Activated CD4-positive, alpha-beta T cell treated with anti-CD3 and anti-CD28 coated beads, Interleukin-2, amount 50 U/mL, for 1 hour (primary cell): Measurements from ENCODE around the gene MRPL33.
A peak's percentile ranks its signal among the peaks of the same experiment; 100 is the strongest.
"Not testable (repeated sequence)": the region's sequence is repeated elsewhere in the genome, so short reads cannot be mapped to it uniquely, and the experiment has no call there.

ENCODE experiments used
- DNase-seq: peaks from one replicate; pipeline ENCODE4 v3.0.0-alpha.2; 2020

MRPL33 gene

GRCh38 chr2:27742571-27742970 lies 28.9 kb upstream of the MRPL33 start:
- no peak for DNase-seq

DNA sequence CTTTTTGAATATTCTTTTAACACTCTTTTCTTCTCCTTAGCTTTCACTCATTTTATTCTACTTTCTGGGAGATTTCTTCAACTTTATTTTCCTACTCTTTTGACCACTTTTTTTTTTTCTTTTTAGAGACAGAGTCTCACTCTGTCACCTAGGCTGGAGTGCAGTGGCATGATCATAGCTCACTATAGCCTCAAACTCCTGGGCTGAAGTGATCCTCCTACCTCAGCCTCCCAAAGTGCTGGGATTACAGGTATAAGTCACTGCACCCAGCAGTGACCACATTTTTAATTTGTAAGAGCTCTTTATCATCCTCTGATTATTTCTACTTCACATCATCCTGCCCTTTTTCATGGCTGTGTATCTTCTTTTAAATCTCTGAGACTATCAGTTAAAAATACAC lies 26.0 kb upstream of the MRPL33 start:
- not testable (repeated sequence) for DNase-seq

DNA sequence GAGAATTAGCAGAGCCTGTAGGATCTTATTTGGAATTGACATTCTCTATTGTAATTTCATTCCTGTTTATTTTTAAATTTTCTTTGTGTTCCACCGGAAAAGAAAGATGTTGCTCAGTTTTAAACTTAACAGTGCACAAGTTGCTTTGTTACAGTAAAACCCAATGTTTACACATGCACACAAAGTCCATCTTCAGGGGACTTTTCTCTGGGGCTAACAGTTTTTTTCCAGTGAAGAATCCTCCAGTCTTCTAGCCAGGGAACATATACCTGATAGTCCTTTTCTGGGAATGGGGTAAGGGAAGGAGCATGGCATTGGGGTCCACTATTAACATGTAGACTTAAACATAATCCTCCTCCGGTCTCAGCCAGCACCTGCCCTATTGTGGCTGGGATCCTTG lies 25.2 kb upstream of the MRPL33 start:
- DNase-seq, result no peak

DNA sequence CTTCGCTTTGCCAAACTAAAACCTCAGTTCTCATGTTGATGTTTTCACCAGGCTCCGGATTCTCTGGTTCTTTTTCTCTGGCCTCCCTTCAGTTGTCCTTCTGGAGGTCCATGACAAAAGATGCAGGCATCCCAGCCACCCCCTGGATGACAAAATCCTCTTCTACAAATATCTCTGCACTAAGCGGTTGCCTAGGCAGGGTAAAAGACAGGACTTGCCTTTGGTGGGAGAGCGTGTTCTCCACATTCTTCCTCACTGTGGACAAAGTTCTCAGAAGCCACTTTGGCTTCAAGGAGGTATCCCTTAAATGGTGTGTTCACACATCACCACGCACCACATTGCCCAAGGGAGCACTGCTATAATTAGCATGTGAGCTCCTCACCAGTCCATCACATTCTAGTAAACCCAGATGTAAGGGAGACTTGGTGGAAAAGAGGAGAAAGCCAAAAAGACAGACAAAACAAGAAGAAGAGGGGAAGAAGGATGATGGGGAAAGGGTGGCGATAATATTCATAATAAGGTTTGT lies 23.6 kb upstream of the MRPL33 start:
- DNase-seq, result no peak

- not testable (repeated sequence) for DNase-seq
Measured at GRCh38 chr2:27748803-27749554, 22.5 kb upstream of the MRPL33 start.

- DNase-seq, result no peak
Measured at GRCh38 chr2:27751377-27751776, 20.1 kb upstream of the MRPL33 start.

DNA sequence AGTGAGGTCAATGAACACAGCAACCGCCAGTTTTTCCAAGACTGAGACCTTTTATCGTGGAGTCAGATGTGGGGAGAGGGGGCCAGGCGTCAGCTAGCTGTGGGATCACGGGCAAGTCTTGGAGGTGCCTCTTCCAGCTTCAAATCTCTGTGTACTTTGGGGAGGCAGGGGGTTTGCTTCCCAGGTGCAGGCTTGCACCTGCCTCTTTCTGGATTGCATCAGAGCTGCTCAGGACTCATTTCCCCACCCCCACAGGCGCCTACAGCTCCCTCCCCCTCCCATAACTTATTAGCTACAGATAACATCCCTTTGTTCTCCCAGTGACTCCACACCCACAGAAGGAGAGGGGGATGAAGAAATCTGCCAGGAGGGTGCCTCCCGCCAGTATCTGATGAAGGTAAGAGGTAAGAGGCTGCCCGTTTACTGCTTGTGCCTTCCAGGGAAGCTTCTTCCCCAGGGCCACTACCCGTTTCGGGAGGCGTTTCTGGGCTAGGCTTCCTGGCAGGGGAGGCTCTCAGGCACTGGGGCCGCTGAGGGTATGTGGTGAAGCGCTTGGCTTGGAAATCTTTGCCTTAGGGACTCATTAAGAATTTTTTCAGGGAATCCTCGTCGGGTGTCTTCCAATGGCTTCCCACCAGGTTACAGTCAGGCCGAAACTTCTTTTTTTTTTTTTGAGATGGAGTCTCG lies 18.8 kb upstream of the MRPL33 start:
- no peak for DNase-seq

DNA sequence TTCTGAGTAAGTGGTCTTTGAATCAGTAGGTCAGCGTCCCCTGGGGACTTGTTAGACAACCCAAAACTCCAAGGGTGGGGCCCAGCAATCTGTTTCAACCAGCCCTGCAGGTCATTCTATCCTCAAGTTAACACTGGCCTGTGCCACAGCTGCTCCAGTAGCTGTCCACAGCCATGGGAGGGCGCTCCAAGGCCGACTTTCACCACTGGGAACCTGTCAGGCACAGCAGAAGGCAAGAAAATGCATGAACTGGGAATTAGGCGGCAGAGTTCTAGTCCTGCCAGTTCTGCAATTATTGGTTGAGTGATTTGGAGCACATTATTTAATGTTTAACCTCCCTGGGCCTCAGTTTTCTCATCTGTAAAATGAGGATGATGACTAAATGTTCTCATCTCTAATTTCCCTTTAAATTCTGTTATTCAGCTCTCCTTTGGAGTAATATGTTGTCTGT lies 17.4 kb upstream of the MRPL33 start:
- peak; percentile 72 for DNase-seq

DNA sequence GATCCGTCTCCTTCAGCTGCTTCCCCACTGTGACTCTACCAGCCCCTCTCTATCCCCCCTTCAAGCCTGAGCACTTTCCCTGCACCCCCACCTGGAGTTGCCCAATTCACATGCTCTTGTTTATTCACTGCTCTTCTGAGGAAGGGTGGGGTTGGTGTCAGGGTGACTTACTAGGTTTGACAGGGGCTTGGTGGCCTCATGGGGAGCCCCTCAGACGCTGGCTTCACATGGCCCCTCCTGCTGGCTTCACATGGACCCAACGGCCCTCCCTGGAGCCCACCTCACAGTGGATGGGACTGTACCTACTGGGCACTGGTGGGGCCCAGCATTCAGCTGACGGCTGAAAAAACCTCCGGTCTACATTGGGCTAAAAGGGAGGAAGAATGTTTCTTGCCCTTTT lies 16.7 kb upstream of the MRPL33 start:
- no peak for DNase-seq

- DNase-seq, result no peak
Measured at GRCh38 chr2:27756091-27756490, 15.4 kb upstream of the MRPL33 start.

- no peak for DNase-seq
Measured at GRCh38 chr2:27756544-27757498, 14.7 kb upstream of the MRPL33 start.

GRCh38 chr2:27762951-27763906 lies 8.3 kb upstream of the MRPL33 start:
- DNase-seq, result no peak

DNA sequence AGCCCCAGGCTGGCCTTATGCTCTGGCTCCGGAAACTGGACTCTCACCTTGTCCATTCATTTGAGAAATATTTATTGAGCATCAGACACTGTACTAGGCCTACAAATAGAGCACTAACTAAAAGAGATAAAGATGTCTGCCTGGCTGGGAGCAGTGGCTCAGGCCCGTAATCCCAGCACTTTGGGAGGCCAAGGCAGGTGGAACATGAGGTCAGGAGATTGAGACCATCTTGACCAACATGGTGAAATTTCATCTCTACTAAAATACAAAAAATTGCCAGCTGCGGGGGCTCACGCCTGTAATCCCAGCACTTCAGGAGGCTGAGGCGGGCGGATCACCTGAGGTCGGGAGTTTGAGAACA lies 7.6 kb upstream of the MRPL33 start:
- DNase-seq, result no peak

GRCh38 chr2:27764526-27764925 lies 7.0 kb upstream of the MRPL33 start:
- DNase-seq, result not testable (repeated sequence)

GRCh38 chr2:27765621-27766286 lies 5.8 kb upstream of the MRPL33 start:
- DNase-seq, result peak; percentile 51

DNA sequence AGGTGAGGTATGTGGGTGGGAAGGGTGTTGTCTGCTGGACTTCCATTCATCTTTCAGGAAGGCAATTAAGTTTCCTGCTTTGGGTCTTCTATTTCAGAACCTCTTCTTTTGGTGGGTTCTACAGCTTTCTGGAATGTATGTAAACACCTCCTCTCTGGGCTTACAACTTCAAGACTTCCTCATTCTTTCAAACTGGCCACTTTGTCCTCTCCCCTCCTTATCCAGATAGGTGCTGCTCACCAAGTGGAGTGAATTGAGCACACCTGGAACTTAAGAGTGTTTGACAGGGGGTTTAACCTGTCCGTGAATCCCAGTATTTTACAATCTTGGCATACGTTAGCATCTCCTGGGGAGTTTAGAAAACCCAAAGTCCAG lies 5.2 kb upstream of the MRPL33 start:
- no peak for DNase-seq

- no peak for DNase-seq
Measured at GRCh38 chr2:27771202-27771547, 344 bp upstream of the MRPL33 start.

- DNase-seq, result no peak
Measured at GRCh38 chr2:27772804-27773203, 1.3 kb downstream of the MRPL33 start.

DNA sequence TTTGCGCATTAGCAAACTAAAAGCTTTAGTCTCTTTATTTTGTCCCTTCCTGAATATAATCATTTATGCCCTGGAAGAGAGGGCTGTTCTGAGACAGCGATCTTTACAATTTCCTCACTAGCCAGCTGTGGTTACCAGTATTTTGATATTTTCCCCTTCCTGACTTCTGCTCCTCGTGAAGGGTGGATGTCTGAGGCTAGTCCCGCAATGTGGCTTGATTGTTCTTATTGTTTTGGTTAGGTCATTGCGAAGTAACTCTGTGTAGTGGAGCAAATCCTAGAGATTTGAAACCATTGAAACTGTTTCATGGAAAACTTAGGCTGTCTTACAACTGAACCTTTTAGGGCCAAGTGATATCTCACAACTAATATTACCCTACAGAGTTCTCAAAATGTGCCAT lies 2.4 kb downstream of the MRPL33 start:
- no peak for DNase-seq

DNA sequence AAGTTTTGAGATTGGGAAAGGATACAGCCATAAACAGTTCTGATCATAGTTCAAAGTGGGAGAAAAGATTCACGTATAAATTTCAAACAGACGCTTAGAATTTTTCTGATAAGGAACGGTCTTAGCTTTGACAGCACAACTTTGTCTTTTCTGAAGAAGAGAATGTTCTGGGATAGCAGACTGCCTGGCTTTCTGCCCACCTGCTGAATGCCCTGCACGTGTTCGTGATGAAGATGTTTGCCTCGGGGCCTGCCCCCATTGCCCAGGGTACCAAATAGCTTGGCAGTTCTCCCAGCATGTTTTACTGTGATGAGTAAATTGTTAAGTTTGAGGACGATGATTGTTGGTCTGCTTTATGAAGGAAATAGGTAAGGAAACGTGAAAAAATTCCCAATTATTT lies 4.6 kb downstream of the MRPL33 start:
- no peak for DNase-seq

DNA sequence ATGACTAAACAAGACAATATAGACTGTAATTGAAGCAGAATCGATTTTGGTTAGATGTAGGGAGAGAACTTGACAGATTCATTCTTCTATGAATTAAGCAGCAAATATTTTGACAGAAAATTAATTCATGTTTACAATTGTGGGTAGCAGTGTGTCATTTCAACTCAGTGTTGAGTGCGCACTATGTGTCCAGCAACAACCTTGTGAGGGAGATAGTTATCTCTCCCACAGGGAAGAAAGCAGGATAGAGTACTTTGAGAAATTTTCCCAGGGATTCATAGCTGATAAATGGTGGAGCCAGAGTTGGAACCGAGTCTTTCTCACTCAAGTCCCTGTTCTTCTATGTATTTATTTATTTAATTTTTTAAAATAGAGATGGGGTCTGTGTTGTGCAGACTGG lies 5.2 kb downstream of the MRPL33 start:
- DNase-seq, result no peak
